Astrocyte of the hippocampus (primary cell): ENCODE measurements around the gene HELT.
"Not testable (repeated sequence)": the region's sequence is repeated elsewhere in the genome, so short reads cannot be mapped to it uniquely, and the experiment has no call there.

Experiments
- DNase-seq: peaks from one replicate; pipeline ENCODE4 v3.0.0; 2011; ENCODE audit warnings: low read depth, low spot score

The HELT gene

DNA sequence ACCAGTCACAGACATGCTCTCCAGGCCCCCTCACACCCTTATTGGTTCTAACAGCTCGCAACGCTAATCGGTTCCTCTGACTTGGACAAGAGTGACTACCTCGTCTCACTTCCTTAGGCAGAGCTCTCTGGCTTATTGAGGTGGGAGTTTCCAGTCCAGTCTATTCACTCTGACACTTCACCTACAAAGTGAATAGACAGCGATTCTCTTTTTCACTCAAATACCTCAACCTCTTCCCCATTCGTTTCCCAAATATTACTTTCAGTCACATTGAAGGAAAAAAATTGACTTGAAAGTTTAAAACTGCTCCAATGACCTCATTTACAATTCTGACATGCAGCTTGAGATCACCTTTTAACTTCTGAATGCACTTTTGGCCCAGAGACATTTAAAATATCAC is 17.7 kb downstream of the HELT start:
- DNase-seq, result no peak

DNA sequence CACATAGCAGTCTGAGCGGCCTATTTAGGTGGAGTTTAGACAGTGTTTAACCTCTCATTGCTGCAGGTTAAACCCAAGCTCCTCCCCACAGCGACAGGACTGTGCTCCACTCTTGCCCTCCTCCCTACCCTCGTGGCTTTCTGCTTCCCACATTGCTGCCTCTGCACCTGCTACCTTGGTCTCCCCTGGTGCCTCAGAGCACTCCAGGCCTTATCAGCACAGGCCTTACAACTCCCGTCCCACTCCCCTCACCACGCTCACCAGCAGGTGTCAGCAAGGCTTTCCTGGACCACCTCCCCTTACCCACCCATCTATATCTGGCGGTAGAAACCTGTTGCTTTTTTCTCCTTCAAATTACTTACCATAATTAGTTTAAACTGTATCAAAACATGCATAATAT is 18.6 kb downstream of the HELT start:
- DNase-seq, result no peak

DNA sequence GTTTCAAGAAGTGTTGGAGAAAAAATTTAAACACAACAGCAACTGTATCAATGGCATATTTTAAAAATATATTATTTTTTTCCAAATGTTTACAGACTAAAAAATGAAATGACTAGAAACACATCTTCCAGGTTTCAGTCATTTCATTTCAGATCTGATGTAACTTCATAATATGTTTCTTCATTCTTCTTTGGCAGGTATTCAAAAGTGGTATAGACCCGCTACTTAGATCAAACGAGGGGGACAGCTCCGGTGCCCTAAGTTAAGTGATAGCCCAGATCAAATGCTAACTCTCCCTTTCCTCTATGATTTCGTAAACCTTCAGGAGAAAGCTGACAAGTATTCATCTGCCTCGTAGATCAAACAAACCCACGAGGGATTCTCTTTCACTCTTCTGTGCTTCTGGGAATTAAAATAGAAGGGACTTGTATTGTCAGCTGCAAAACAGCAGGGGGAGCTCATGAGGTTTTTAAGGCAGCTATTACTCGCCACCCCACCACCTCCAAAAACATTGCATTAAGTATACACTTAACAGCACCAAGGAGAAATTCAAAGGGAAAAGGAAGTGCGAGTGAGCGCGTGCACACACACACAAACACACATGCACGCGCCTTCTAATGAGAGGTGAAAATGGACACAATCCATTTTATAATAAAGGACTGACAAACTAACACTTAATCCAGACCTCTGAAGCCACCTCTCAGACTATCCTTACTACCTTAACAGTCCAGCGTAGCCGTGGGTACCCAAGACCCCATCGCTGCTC is 21.4 kb downstream of the HELT start:
- peak; percentile 73 for DNase-seq

DNA sequence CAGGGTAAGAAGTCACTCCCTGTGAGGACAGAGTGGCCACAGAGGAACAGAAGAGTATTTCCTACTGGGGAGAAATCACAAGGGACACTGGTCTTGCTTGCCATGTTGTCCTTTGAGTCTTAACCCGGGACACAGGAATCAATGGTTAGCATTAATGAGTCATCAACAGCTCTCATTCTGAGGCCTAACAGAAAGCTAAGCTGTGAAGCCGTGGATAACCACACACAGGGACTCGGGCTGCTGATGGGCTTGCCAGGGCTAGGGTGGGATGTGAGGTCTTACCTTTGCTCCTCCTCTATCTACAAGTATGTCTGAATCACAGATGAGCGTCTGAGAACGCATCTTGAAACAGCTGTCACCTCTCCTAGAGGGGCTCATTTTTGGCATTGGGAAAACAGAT is 22.2 kb downstream of the HELT start:
- DNase-seq, result peak; percentile 39

DNA sequence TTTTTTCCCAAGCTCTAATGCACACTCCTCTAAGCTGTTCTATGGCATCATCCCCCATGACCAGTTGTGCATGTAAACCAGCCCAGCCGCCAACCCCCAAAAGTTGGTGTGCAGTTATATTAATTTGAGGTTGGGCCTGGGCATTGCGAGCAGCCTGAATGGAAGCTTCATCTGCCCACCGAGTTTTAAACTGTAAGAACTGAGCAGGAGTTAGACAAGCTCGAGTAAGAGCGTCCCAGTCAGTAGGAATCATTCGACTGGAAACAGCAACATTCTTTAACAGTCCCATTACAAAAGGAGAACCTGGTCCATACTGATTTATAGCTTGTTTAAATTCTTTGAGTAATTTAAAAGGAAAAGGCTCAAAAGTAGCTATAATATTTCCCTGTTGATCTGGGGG is 32.0 kb downstream of the HELT start:
- not testable (repeated sequence) for DNase-seq

DNA sequence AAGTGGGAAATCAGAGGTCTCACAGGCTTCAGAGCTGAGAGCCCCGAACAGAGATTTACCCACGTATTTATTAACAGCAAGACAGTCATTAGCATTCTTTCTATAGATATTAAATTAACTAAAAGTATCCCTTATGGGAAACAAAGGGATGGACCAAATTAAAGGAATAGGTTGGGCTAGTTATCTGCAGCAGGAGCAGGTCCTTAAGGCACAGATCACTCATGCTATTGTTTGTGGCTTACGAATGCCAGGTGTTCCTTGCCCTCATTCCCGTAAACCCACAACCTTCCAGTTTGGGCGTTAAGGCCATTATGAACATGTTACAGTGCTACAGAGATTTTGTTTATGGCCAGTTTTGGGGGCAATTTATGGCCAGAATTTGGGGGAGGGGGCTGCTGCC is 33.0 kb downstream of the HELT start:
- not testable (repeated sequence) for DNase-seq

DNA sequence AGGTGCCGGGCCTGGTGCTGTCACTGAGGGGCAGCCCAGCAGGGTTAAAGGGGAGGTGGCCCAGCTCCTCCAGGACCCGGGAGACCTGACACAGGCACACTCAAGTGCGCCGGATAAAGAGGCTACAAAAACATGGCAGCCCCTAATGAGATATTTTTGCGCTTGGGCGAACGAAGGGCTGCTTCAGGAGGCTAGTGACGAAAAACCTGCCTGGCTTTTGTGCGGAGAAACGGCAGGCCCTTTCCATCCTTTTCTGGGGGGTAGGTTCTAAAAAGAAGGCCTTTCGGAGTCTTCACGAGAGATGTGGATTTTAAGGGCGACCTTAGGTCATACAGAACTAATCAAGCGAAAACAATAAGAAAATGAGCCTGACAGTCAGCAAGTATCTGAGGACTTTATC is 35.5 kb downstream of the HELT start:
- DNase-seq, result no peak

DNA sequence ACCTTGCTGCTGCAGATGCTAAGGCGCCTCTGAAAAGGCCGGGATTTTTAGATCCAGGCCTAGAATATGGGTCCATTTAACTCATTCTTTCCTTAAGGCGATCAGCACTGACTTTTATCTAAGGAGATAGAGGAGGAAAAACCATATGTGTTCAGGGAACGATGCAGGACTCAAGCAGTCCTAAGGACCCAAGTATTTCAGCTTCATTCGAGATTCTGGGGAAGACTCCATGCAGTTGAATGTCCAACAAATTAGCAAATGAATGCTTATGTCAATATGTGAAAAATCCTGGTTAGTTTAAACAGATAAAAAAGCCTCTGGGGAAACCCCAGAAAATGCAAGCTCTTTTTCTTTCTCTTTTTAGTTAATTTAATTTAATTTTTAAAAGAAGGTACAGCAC is 36.0 kb downstream of the HELT start:
- DNase-seq, result no peak

DNA sequence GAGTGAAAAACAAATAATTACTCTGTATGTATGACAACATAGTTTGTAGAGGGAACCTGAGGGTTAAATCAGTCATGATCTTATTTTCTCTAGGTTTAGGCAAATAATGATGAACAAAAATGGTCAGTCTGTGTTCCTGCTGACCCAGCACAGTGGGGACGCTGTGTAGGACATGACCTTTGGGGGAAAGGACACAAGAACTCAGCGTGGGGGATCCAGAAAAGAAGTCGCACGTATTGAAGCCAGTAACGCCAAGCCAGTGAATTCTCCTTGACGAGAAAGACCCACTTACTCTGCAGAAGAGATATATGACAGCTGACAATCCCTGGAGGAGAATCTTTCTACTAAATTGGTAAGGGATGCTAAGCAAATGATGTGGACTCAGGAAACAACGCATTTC is 36.6 kb downstream of the HELT start:
- no peak for DNase-seq

DNA sequence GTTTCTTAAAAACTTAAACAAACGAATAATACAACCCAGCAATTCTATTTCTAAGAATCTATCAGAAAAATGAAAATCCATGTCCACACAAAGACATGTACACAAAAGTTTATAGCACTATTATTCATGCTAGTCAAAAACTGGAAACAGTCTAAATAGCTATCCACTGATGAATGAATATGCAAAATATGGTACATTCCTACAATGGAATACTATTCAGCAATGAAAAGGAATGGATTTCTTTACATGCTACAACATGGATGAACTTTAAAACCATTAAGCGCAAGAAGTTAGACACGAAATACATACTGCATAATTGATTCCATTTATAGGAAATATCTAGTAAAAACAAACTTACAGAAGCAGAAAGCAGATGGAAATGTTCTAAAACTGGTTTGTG is 43.3 kb downstream of the HELT start:
- DNase-seq, result no peak

DNA sequence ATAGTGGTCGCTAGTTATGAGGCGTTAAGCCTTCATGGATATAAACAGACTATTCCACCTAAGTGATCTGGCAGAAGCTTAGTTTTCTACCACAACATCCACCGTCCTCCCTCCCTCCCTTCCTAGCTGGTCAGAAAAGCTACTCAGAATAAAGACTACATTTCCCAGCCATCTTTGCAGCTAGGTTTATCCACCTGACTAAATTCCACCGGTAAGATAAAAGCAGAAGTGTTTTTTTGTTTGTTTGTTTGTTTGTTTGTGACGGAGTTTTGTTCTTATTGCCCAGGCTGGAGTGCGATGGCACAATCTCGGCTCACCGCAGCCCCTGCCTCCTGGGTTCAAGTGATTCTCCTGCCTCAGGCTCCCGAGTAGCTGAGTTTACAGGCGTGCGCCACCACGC is 44.3 kb downstream of the HELT start:
- DNase-seq, result no peak

DNA sequence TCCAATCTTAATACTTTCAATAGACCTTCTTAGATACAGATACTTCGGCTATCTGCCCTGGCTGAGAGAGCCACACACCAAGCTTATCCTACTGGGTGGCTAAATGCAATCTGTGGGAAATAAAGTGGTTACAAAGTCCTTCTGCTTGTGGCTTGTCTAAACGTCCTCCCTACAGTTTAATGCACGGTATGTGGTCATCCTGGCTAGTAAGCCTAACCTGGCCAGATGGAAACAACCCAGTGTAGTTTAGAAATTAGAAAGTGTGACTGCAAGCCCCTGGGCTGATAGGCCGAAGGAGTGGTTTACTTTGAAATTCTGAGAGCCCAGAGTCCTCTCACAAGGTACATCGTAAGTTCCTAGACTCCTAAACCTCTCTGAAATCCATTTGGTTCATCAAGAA is 47.9 kb downstream of the HELT start:
- no peak for DNase-seq

DNA sequence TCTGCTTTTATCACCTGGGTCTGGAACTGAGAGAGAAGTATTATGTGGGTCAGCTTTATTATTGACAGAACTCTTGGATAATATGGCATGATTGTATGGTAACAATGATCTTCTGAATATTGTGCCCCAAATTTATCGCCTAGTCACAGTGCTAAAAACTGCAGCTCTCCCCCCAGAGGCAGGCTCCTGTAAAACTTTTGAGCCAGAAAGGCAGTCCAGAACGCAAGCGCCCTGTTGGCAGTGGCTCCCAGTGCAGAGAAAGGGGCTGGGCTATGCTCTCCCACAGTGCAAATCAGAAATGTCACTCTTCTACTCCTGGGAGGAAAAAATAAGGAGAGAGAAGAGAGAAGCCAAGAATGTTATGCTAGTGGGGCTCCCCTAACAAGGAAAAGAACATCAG is 50.5 kb downstream of the HELT start:
- no peak for DNase-seq
